Measurements from ENCODE around the gene GDF10.

Gene GDF10

GRCh38 chr10:47279276-47279675, 20.7 kb upstream of the GDF10 start:
- H3K36me3 ChIP-seq (ENCODE audit: insufficient read depth, low read length): no peaks in the 10 kb centered on the region
- TF ChIP-seq EZH2phosphoT487 (IDR thresholded peaks at IDR 0.05; ENCODE audit: borderline replicate concordance) (no peak), CTCF (conservative IDR thresholded peaks at IDR 0.05; ENCODE audit: low read length) (no peak)
- no peaks in the 10 kb centered on the region for H4K20me1 ChIP-seq (ENCODE audit: insufficient read depth, low read length, poor library complexity, severe bottlenecking)
- H3K79me2 ChIP-seq (ENCODE audit: insufficient read depth, low read length): no peaks in the 10 kb centered on the region
- H2AFZ ChIP-seq (ENCODE audit: low read length): no peak overlapping the region; the same call in 1 of the 2 replicates
- no peaks in the 10 kb centered on the region for H3K9me2 ChIP-seq (replicated peaks; ENCODE audit: low read depth, low read length)
- no peaks in the 10 kb centered on the region for H3K9me3 ChIP-seq (ENCODE audit: insufficient read depth, low read depth, low read length)
- H3K9ac ChIP-seq (ENCODE audit: low read depth, low read length, poor library complexity, severe bottlenecking): peak overlapping the region; percentile 80
- H3K4me3 ChIP-seq (ENCODE audit: low read length, poor library complexity, severe bottlenecking): no peak overlapping the region
- no peaks in the 10 kb centered on the region for H3K27me3 ChIP-seq (ENCODE audit: insufficient read depth, low read length, poor library complexity, severe bottlenecking)
- H3K4me2 ChIP-seq (ENCODE audit: low read depth, low read length, poor library complexity, severe bottlenecking): no peak overlapping the region
- no peaks in the 10 kb centered on the region; the same call in 1 of the 2 replicates for H3F3A ChIP-seq (ENCODE audit: low read depth)
- H3K4me1 ChIP-seq (ENCODE audit: insufficient read depth, low read length, poor library complexity, severe bottlenecking): peaks cover 64% of the 10 kb centered on the region

- TF ChIP-seq CTCF (conservative IDR thresholded peaks at IDR 0.05; ENCODE audit: low read length) (no peak; the same call in 1 of the 2 replicates), EZH2phosphoT487 (IDR thresholded peaks at IDR 0.05; ENCODE audit: borderline replicate concordance) (no peak)
- Histone ChIP-seq H3K9ac (ENCODE audit: low read depth, low read length, poor library complexity, severe bottlenecking) (peak overlapping the region; percentile 44), H3K27me3 (ENCODE audit: insufficient read depth, low read length, poor library complexity, severe bottlenecking) (no peaks in the 10 kb centered on the region), H3K4me1 (ENCODE audit: insufficient read depth, low read length, poor library complexity, severe bottlenecking) (peaks cover 63% of the 10 kb centered on the region), H3F3A (ENCODE audit: low read depth) (no peaks in the 10 kb centered on the region; the same call in 1 of the 2 replicates), H2AFZ (ENCODE audit: low read length) (peak overlapping the region; percentile 54), H3K9me3 (ENCODE audit: insufficient read depth, low read depth, low read length) (no peaks in the 10 kb centered on the region), H3K36me3 (ENCODE audit: insufficient read depth, low read length) (no peaks in the 10 kb centered on the region), H3K9me2 (replicated peaks; ENCODE audit: low read depth, low read length) (no peaks in the 10 kb centered on the region), H3K4me2 (ENCODE audit: low read depth, low read length, poor library complexity, severe bottlenecking) (no peak overlapping the region), H3K4me3 (ENCODE audit: low read length, poor library complexity, severe bottlenecking) (no peak overlapping the region), H4K20me1 (ENCODE audit: insufficient read depth, low read length, poor library complexity, severe bottlenecking) (no peaks in the 10 kb centered on the region), H3K79me2 (ENCODE audit: insufficient read depth, low read length) (no peaks in the 10 kb centered on the region)
Observed at GRCh38 chr10:47282005-47282656, 17.9 kb upstream of the GDF10 start.

GRCh38 chr10:47282657-47283018, 17.4 kb upstream of the GDF10 start:
- TF ChIP-seq EZH2phosphoT487 (IDR thresholded peaks at IDR 0.05; ENCODE audit: borderline replicate concordance): no peak
- TF ChIP-seq CTCF (conservative IDR thresholded peaks at IDR 0.05; ENCODE audit: low read length): no peak
- H3K9me3 ChIP-seq (ENCODE audit: insufficient read depth, low read depth, low read length): no peaks in the 10 kb centered on the region
- no peaks in the 10 kb centered on the region for H3K79me2 ChIP-seq (ENCODE audit: insufficient read depth, low read length)
- H3K36me3 ChIP-seq (ENCODE audit: insufficient read depth, low read length): no peaks in the 10 kb centered on the region
- H3K4me3 ChIP-seq (ENCODE audit: low read length, poor library complexity, severe bottlenecking): no peak overlapping the region
- no peaks in the 10 kb centered on the region for H4K20me1 ChIP-seq (ENCODE audit: insufficient read depth, low read length, poor library complexity, severe bottlenecking)
- H2AFZ ChIP-seq (ENCODE audit: low read length): peak overlapping the region; percentile 54
- H3K27me3 ChIP-seq (ENCODE audit: insufficient read depth, low read length, poor library complexity, severe bottlenecking): no peaks in the 10 kb centered on the region
- H3K9me2 ChIP-seq (replicated peaks; ENCODE audit: low read depth, low read length): no peaks in the 10 kb centered on the region
- H3K4me1 ChIP-seq (ENCODE audit: insufficient read depth, low read length, poor library complexity, severe bottlenecking): peaks cover 63% of the 10 kb centered on the region
- H3K9ac ChIP-seq (ENCODE audit: low read depth, low read length, poor library complexity, severe bottlenecking): peak overlapping the region; percentile 44
- no peak overlapping the region for H3K4me2 ChIP-seq (ENCODE audit: low read depth, low read length, poor library complexity, severe bottlenecking)
- no peaks in the 10 kb centered on the region for H3F3A ChIP-seq (ENCODE audit: low read depth)
